Muscle layer of duodenum (tissue), 2 donors: ENCODE data around the gene AHI1.
"Not testable (repeated sequence)": the region's sequence is repeated elsewhere in the genome, so short reads cannot be mapped to it uniquely, and the experiment has no call there.

ENCODE experiments used
- H3K27ac ChIP-seq: one replicate; pipeline ENCODE4 v1.7.0; 2013; ENCODE audit warnings: mild to moderate bottlenecking, low read length
- H3K27me3 ChIP-seq: one replicate; pipeline ENCODE4 v1.7.0; 2013; ENCODE audit warnings: low read depth, mild to moderate bottlenecking, control low read depth, low read length
- H3K36me3 ChIP-seq, 2 donors: one replicate each; pipeline ENCODE4 v1.7.0; 2013; ENCODE audit warnings: low read length in 2 of 2, control low read depth in 1 of 2, mild to moderate bottlenecking in 1 of 2; ENCODE audit not compliant: insufficient read depth in 2 of 2, control insufficient read depth in 1 of 2
- H3K4me1 ChIP-seq, 2 donors: one replicate each; pipeline ENCODE4 v1.7.0; 2013; ENCODE audit warnings: low read length in 2 of 2, mild to moderate bottlenecking in 2 of 2, control low read depth in 1 of 2, moderate library complexity in 1 of 2; ENCODE audit not compliant: insufficient read depth in 2 of 2, control insufficient read depth in 1 of 2
- H3K4me3 ChIP-seq, 2 donors: one replicate each; pipeline ENCODE4 v1.7.0; 2013; ENCODE audit warnings: low read length in 2 of 2, low read depth in 1 of 2, mild to moderate bottlenecking in 1 of 2
- H3K9me3 ChIP-seq, 2 donors: one replicate each; pipeline ENCODE4 v1.7.0; 2013; ENCODE audit warnings: low read length in 2 of 2, control low read depth in 1 of 2, mild to moderate bottlenecking in 1 of 2; ENCODE audit not compliant: control insufficient read depth in 1 of 2
- donor health status: healthy.

The AHI1 gene

GRCh38 chr6:135383301-135383700 lies 114.2 kb downstream of the AHI1 start:
- Histone ChIP-seq H3K4me1 (no peaks in the 10 kb centered on the region), H3K9me3 (no peaks in the 10 kb centered on the region), H3K4me3 (no peak overlapping the region), H3K27me3 (no peaks in the 10 kb centered on the region), H3K27ac (no peak overlapping the region), H3K36me3 (no peaks in the 10 kb centered on the region)

DNA sequence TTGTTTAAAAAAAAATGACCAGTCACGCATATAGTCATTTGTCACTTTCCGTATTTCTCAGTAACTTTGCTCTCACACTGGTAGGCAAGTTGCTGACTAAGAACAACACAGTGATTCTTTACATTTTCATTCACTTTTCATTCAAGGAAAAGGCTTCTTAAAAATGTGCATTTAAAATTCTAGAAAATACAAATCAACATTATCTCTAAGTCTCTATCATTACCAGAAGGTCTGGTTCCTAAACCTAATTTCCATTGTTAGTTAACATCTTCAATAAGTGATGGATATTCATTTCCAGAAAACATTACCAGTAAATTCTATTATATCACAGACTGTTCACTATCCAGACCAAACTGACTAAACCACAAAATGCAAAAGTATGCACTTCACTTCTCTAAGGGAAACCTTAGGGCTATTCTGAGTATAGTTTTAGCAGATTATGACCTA lies 115.3 kb downstream of the AHI1 start:
- Histone ChIP-seq H3K4me3 (no peak overlapping the region), H3K36me3 (no peaks in the 10 kb centered on the region), H3K9me3 (no peaks in the 10 kb centered on the region), H3K4me1 (no peaks in the 10 kb centered on the region), H3K27me3 (no peaks in the 10 kb centered on the region), H3K27ac (no peak overlapping the region)

- Histone ChIP-seq H3K9me3 (no peaks in the 10 kb centered on the region), H3K27ac (no peak overlapping the region), H3K4me1 (no peaks in the 10 kb centered on the region), H3K4me3 (no peak overlapping the region), H3K27me3 (no peaks in the 10 kb centered on the region), H3K36me3 (no peaks in the 10 kb centered on the region)
These were observed 116.7 kb downstream of the AHI1 start for GRCh38 chr6:135380793-135381192.

DNA sequence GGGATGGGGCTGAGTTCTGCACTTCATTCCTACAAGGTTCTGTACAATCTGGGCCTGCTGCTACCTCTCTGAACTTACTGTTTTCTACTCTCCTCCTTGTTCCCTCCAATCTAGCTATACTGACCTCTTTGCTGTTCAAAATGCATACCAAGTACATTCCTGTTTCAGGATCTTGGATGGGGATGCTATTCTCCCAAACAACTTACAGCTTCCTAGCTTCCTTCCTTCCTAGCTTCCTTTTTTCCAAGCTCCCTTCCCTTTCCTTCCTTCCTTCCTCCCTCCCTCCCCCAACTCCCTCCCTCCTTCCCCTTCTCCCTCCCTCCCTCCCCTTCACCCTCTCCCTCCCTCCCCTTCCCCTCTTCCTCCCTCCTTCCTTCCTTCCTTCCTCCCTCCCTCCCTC lies 117.9 kb downstream of the AHI1 start:
- Histone ChIP-seq H3K9me3 (no peaks in the 10 kb centered on the region), H3K27me3 (no peaks in the 10 kb centered on the region), H3K4me3 (no peak overlapping the region), H3K36me3 (no peaks in the 10 kb centered on the region), H3K27ac (no peak overlapping the region), H3K4me1 (no peaks in the 10 kb centered on the region)

- H3K27ac ChIP-seq, result no peak overlapping the region
- no peak overlapping the region for H3K4me3 ChIP-seq
- no peaks in the 10 kb centered on the region for H3K27me3 ChIP-seq
- H3K4me1 ChIP-seq, result no peaks in the 10 kb centered on the region
- no peaks in the 10 kb centered on the region for H3K9me3 ChIP-seq
- H3K36me3 ChIP-seq, result no peaks in the 10 kb centered on the region
These were observed 124.8 kb downstream of the AHI1 start for GRCh38 chr6:135372758-135373157.

- H3K27ac ChIP-seq, H3K36me3 ChIP-seq, H3K27me3 ChIP-seq, H3K4me3 ChIP-seq, H3K9me3 ChIP-seq, H3K4me1 ChIP-seq: not testable (repeated sequence)
These were observed 133.9 kb downstream of the AHI1 start for GRCh38 chr6:135363622-135364021.

GRCh38 chr6:135362124-135362523 lies 135.4 kb downstream of the AHI1 start:
- H3K9me3 ChIP-seq, result peaks cover 0 to 2% of the 10 kb centered on the region in 2 donors
- no peak overlapping the region for H3K27ac ChIP-seq
- H3K4me3 ChIP-seq, result no peak overlapping the region
- no peaks in the 10 kb centered on the region for H3K4me1 ChIP-seq
- H3K27me3 ChIP-seq, result no peaks in the 10 kb centered on the region
- H3K36me3 ChIP-seq, result peaks cover 0 to 16% of the 10 kb centered on the region in 2 donors

DNA sequence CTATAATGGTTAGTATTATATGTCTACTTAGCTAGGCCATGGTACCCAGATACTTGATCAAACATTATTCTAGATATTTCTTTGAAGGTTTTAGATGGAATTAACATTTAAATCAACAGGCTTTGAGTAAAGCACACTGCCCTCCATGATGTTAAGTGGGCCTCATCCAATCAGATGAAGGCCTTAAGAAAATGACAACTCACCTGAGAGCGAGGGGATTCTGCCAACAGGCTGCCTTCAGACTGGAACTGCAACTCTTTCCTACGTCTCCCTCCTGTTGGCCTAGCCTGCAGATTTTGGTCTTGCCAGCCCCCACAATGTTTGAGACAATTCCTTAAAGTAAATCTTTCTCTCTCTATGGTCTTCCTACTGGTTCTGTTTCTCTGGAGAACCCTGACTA lies 137.3 kb downstream of the AHI1 start:
- H3K27ac ChIP-seq, result no peak overlapping the region
- H3K36me3 ChIP-seq, result peaks cover 0 to 17% of the 10 kb centered on the region in 2 donors
- no peak overlapping the region for H3K4me3 ChIP-seq
- H3K27me3 ChIP-seq, result no peaks in the 10 kb centered on the region
- H3K9me3 ChIP-seq, result peaks cover 0 to 2% of the 10 kb centered on the region in 2 donors
- no peaks in the 10 kb centered on the region for H3K4me1 ChIP-seq

DNA sequence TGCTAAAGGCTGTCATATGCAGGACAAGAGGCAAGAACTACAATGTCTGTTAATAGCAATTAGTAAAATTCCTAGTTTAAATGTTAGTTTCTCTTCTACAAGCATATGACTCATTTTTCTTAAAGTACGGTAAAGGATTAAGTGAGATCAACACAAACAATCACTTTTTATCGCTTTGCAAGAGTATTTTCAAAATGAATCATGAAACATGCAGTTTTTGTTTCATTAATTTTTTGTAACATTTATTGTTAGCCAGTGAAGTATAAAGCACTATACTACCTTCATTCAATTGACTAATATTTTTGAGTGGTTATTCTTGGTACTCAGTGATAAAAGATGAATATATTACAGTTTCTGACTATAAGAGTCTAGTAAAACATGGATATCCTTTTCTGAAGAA lies 138.6 kb downstream of the AHI1 start:
- Histone ChIP-seq H3K9me3 (peaks cover 0 to 2% of the 10 kb centered on the region in 2 donors), H3K27ac (no peak overlapping the region), H3K4me3 (no peak overlapping the region), H3K36me3 (peaks cover 0 to 17% of the 10 kb centered on the region in 2 donors), H3K27me3 (no peaks in the 10 kb centered on the region), H3K4me1 (no peaks in the 10 kb centered on the region)

- H3K27me3 ChIP-seq, result no peaks in the 10 kb centered on the region
- H3K36me3 ChIP-seq, result peaks cover 0 to 17% of the 10 kb centered on the region in 2 donors
- no peak overlapping the region for H3K4me3 ChIP-seq
- no peaks in the 10 kb centered on the region for H3K4me1 ChIP-seq
- H3K27ac ChIP-seq, result no peak overlapping the region
- peaks cover 0 to 2% of the 10 kb centered on the region in 2 donors for H3K9me3 ChIP-seq
These were observed 139.2 kb downstream of the AHI1 start for GRCh38 chr6:135358251-135358821.

DNA sequence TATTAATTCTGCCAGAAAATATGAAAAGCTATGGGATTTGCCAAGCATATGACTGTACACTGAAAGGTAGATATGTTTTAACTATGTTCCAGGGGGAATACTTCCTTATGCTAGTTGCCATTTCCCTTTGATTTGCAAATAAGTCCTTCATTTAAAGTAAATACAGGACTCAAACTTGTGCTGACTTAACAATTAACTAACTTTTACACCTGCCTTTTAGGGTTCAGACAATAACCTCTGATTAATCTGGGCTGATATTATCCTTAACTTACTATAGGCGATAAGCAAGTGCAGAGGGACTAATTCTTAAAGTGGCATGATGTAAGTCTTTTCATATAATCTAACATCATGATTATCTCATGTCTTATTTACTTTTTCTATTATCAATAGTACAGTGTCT lies 143.1 kb downstream of the AHI1 start:
- H3K4me3 ChIP-seq, result no peak overlapping the region
- H3K36me3 ChIP-seq, result peaks cover 0 to 17% of the 10 kb centered on the region in 2 donors
- H3K9me3 ChIP-seq, result no peaks in the 10 kb centered on the region
- H3K4me1 ChIP-seq, result no peaks in the 10 kb centered on the region
- H3K27me3 ChIP-seq, result no peaks in the 10 kb centered on the region
- no peak overlapping the region for H3K27ac ChIP-seq

DNA sequence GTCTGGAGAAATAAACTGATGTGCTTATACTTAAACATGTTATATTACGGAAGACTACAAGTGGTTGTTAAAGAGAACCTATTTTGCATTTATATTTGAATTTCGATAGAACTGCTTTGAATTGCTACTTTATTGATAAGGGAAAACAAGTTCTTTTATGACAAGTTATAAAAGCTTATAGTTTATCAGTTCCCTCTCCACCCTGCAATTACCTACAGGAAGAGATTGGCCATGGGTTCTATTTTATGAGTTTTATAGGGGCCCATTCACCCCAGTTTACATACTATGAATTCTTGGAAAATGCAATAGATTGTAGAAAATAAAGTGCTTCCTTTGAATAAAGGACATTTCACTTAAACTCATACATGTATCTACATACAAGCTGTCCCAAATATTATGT lies 144.4 kb downstream of the AHI1 start:
- no peak overlapping the region for H3K4me3 ChIP-seq
- H3K4me1 ChIP-seq, result no peaks in the 10 kb centered on the region
- peaks cover 0 to 8% of the 10 kb centered on the region in 2 donors for H3K36me3 ChIP-seq
- no peak overlapping the region for H3K27ac ChIP-seq
- H3K27me3 ChIP-seq, result no peaks in the 10 kb centered on the region
- no peaks in the 10 kb centered on the region for H3K9me3 ChIP-seq
